IMR-90 (cell line): ENCODE data around the gene NRP2. TPM values are rescaled to one million over a fixed set of nuclear protein-coding genes. Genes with fewer than 3 reads are reported as not detected.

Experiments
- ATAC-seq: fragments of 200-7000 bp; cut with Tn5 transposase; 2 replicates; pipeline ENCODE4 v1.9.1; 2020; ENCODE audit warnings: low read depth, mild to moderate bottlenecking, moderate library complexity
- BruUV-seq: library from RNA; stranded (reverse); fragments of 400-500 nt; replicated peaks from 2 replicates; lab custom pipeline; 2021; lab: Mats Ljungman, UMichigan
- CTCF ChIA-PET: fragments of 300-600 bp; formaldehyde crosslinking; extraction: SDS; loops from one replicate; lab custom pipeline; 2021; ENCODE audit warnings: antibody characterized with exemption; lab: Yijun Ruan, JAX
- POLR2A ChIA-PET: fragments of 300-600 bp; sonication (Branson Sonifier 250); formaldehyde crosslinking; loops from one replicate; lab custom pipeline; 2022; ENCODE audit warnings: antibody characterized with exemption; ENCODE audit not compliant: unreplicated experiment; lab: Charles Lee
- DNase-seq: peaks from one replicate; pipeline ENCODE4 v3.0.0; 2013
- H2AFZ ChIP-seq: replicated peaks from 2 replicates; pipeline ENCODE3; 2013; ENCODE audit warnings: low read length, mild to moderate bottlenecking; ENCODE audit not compliant: poor library complexity
- H2AK5ac ChIP-seq: 2 replicates; pipeline ENCODE4 v1.6.1; 2013; ENCODE audit warnings: low read depth, low read length, inconsistent platforms
- H2AK9ac ChIP-seq: replicated peaks from 2 replicates; pipeline ENCODE3; 2013; ENCODE audit warnings: mild to moderate bottlenecking, low read depth, low read length, moderate library complexity; ENCODE audit not compliant: poor library complexity
- H2BK120ac ChIP-seq: 2 replicates; pipeline ENCODE4 v1.6.1; 2013; ENCODE audit warnings: low read depth, low read length, inconsistent platforms
- H2BK15ac ChIP-seq: 3 replicates; pipeline ENCODE4 v1.6.1; 2013; ENCODE audit warnings: low read depth, low read length, inconsistent platforms
- H2BK20ac ChIP-seq: 2 replicates; pipeline ENCODE4 v1.6.1; 2013; ENCODE audit warnings: low read depth, mild to moderate bottlenecking, inconsistent platforms, low read length, moderate library complexity
- H2BK5ac ChIP-seq: 2 replicates; pipeline ENCODE4 v1.6.1; 2013; ENCODE audit warnings: mild to moderate bottlenecking, low read depth, low read length, inconsistent platforms; ENCODE audit not compliant: poor library complexity, severe bottlenecking
- H3K14ac ChIP-seq: replicated peaks from 2 replicates; pipeline ENCODE4 v1.6.1; 2013; ENCODE audit warnings: low read depth, low read length, inconsistent platforms
- H3K18ac ChIP-seq: 2 replicates; pipeline ENCODE4 v1.6.1; 2013; ENCODE audit warnings: low read depth, low read length, control low read depth
- H3K23ac ChIP-seq: 2 replicates; pipeline ENCODE4 v1.6.1; 2013; ENCODE audit warnings: low read depth, low read length, inconsistent platforms
- H3K27ac ChIP-seq: 2 replicates; pipeline ENCODE4 v1.5.1; 2013; ENCODE audit warnings: mild to moderate bottlenecking, control low read depth, low read length; ENCODE audit not compliant: insufficient read depth
- H3K27me3 ChIP-seq: 2 replicates; pipeline ENCODE4 v1.6.1; 2013; ENCODE audit warnings: low read length; ENCODE audit not compliant: control insufficient read depth, insufficient read depth
- H3K36me3 ChIP-seq: 2 replicates; pipeline ENCODE4 v1.6.1; 2013; ENCODE audit warnings: low read length, mixed read lengths; ENCODE audit not compliant: control insufficient read depth, insufficient read depth
- H3K4ac ChIP-seq: 2 replicates; pipeline ENCODE4 v1.6.1; 2013; ENCODE audit warnings: low read depth, low read length, inconsistent platforms
- H3K4me1 ChIP-seq: 2 replicates; pipeline ENCODE4 v1.6.1; 2013; ENCODE audit warnings: low read length, mixed read lengths; ENCODE audit not compliant: control insufficient read depth, insufficient read depth
- H3K4me2 ChIP-seq: 2 replicates; pipeline ENCODE4 v1.6.1; 2013; ENCODE audit warnings: low read depth, mild to moderate bottlenecking, control low read depth, low read length, moderate library complexity
- H3K4me3 ChIP-seq: 2 replicates; pipeline ENCODE4 v1.5.1; 2013; ENCODE audit warnings: low read depth, mild to moderate bottlenecking, control low read depth, low read length, moderate library complexity; ENCODE audit not compliant: insufficient read depth
- H3K56ac ChIP-seq: 2 replicates; pipeline ENCODE4 v1.6.1; 2013; ENCODE audit warnings: low read length, inconsistent platforms; ENCODE audit not compliant: insufficient read depth; ENCODE audit errors: extremely low read depth
- H3K79me1 ChIP-seq, 2 experiments: 2 replicates each; pipeline ENCODE4 v1.6.1; 2013; ENCODE audit warnings: low read length in 2 of 2, inconsistent platforms in 1 of 2, low read depth in 1 of 2
- H3K9ac ChIP-seq: 2 replicates; pipeline ENCODE4 v1.6.1; 2013; ENCODE audit warnings: low read depth, low read length, control low read depth
- H3K9me1 ChIP-seq: 2 replicates; pipeline ENCODE4 v1.6.1; 2013; ENCODE audit warnings: low read length, inconsistent platforms; ENCODE audit not compliant: insufficient read depth
- H3K9me3 ChIP-seq: 2 replicates; pipeline ENCODE4 v1.6.1; 2013; ENCODE audit warnings: low read length; ENCODE audit not compliant: control insufficient read depth, insufficient read depth
- H4K20me1 ChIP-seq: 2 replicates; pipeline ENCODE4 v1.6.1; 2013; ENCODE audit warnings: low read length, inconsistent platforms; ENCODE audit not compliant: insufficient read depth
- H4K5ac ChIP-seq: 2 replicates; pipeline ENCODE4 v1.6.1; 2013; ENCODE audit warnings: mild to moderate bottlenecking, low read depth, low read length, control low read depth
- H4K8ac ChIP-seq, 2 experiments: 2 replicates each; pipeline ENCODE4 v1.6.1; 2013; ENCODE audit warnings: low read depth in 2 of 2, low read length in 2 of 2, control low read depth in 1 of 2, inconsistent platforms in 1 of 2
- H4K91ac ChIP-seq: 2 replicates; pipeline ENCODE4 v1.6.1; 2013; ENCODE audit warnings: low read depth, low read length, inconsistent platforms; ENCODE audit not compliant: insufficient read depth
- BHLHE40 ChIP-seq: fragments of 150-350 bp; IDR thresholded peaks from 2 replicates; pipeline ENCODE4 v1.6.1; 2016; ENCODE audit warnings: mild to moderate bottlenecking, low read depth, low read length
- CEBPB ChIP-seq: IDR thresholded peaks from 2 replicates; pipeline ENCODE4 v1.6.1; 2012; ENCODE audit warnings: low read depth, low read length, improper control_type of control experiment
- CHD1 ChIP-seq: IDR thresholded peaks from 2 replicates; pipeline ENCODE4 v1.6.1; 2012; ENCODE audit warnings: low read depth, low read length, improper control_type of control experiment
- CTCF ChIP-seq: conservative IDR thresholded peaks from 2 replicates; pipeline ENCODE4 v1.5.1; 2012; ENCODE audit warnings: mild to moderate bottlenecking, low read depth, low read length, improper control_type of control experiment
- FOS ChIP-seq: fragments of 150-350 bp; IDR thresholded peaks from 2 replicates; pipeline ENCODE4 v1.6.1; 2016; ENCODE audit warnings: low read depth, low read length
- MAFK ChIP-seq: IDR thresholded peaks from 2 replicates; pipeline ENCODE4 v1.6.1; 2012; ENCODE audit warnings: low read depth, low read length, improper control_type of control experiment
- MAZ ChIP-seq: IDR thresholded peaks from 2 replicates; pipeline ENCODE4 v1.6.1; 2012; ENCODE audit warnings: low read depth, mild to moderate bottlenecking, low read length, improper control_type of control experiment, moderate library complexity, borderline replicate concordance
- MXI1 ChIP-seq: IDR thresholded peaks from 2 replicates; pipeline ENCODE4 v1.6.1; 2012; ENCODE audit warnings: low read depth, mild to moderate bottlenecking, low read length, moderate library complexity, borderline replicate concordance
- NFE2L2 ChIP-seq: fragments of 150-350 bp; IDR thresholded peaks from 2 replicates; pipeline ENCODE4 v1.6.1; 2016; ENCODE audit warnings: low read depth, mild to moderate bottlenecking, low read length
- POLR2A ChIP-seq: IDR thresholded peaks from 2 replicates; pipeline ENCODE4 v1.6.1; 2012; ENCODE audit warnings: mild to moderate bottlenecking, low read depth, low read length
- RAD21 ChIP-seq: IDR thresholded peaks from 2 replicates; pipeline ENCODE4 v1.6.1; 2012; ENCODE audit warnings: low read length, improper control_type of control experiment
- RCOR1 ChIP-seq: IDR thresholded peaks from 2 replicates; pipeline ENCODE4 v1.6.1; 2012; ENCODE audit warnings: mild to moderate bottlenecking, low read length, improper control_type of control experiment; ENCODE audit not compliant: insufficient replicate concordance
- RFX5 ChIP-seq: IDR thresholded peaks from 2 replicates; pipeline ENCODE4 v1.8.0; 2012; ENCODE audit warnings: low read depth, mild to moderate bottlenecking, low read length, moderate library complexity
- SMC3 ChIP-seq: fragments of 150-350 bp; IDR thresholded peaks from 2 replicates; pipeline ENCODE4 v1.6.1; 2016; ENCODE audit warnings: low read depth, mild to moderate bottlenecking, antibody characterized with exemption, low read length, moderate library complexity
- USF2 ChIP-seq: fragments of 150-350 bp; IDR thresholded peaks from 2 replicates; pipeline ENCODE4 v1.6.1; 2017; ENCODE audit warnings: mild to moderate bottlenecking, antibody characterized with exemption, low read length, low read depth
- WGBS, 2 experiments: methylation state at CpG; one replicate each; pipeline versions ENCODE4 v1.1.5 to v1.1.7; 2013; ENCODE audit warnings: missing lambda C conversion rate in 2 of 2; ENCODE audit not compliant: insufficient read length in 1 of 2; ENCODE audit errors: extremely low coverage in 2 of 2; 5-methylcytosine and 5-hydroxymethylcytosine counted together
- dilution Hi-C: fragments of 300-500 bp; cut with HindIII; formaldehyde crosslinking; loops from one replicate; pipeline ENCODE4 v1.14.3; 2018; ENCODE audit warnings: low sequenced_read_pairs; ENCODE audit not compliant: unreplicated experiment
- in situ Hi-C: fragments of 300-500 bp; cut with MboI; formaldehyde crosslinking; loops from 3 replicates; pipeline ENCODE4 v1.14.3; 2019; ENCODE audit warnings: low sequenced_read_pairs, inconsistent platforms, mixed read lengths
- intact Hi-C: fragments of 100-400 bp; cut with micrococcal nuclease; formaldehyde crosslinking; loops from 2 replicates; pipeline ENCODE4 v1.10.0; 2022
- polyA plus RNA-seq, 3 experiments: library from polyadenylated mRNA; depleted of rRNA; stranded (reverse); fragments of >200 nt; gene quantifications; 2 replicates each; pipeline ENCODE4 v1.2.3, GENCODE V29; 2012; ENCODE audit warnings: low replicate concordance in 1 of 3
- total RNA-seq: library from RNA; depleted of rRNA; stranded (reverse); fragments of >200 nt; gene quantifications from 2 replicates; pipeline ENCODE4 v1.2.3, GENCODE V29; 2012

NRP2 gene
- total and polyA plus RNA-seq, 2 of the 4 experiments (the other 2 are of a cell fraction), result 46.4 to 51.3 TPM

GRCh38 chr2:205696927-205697441, 14.7 kb downstream of the NRP2 start:
- intact Hi-C loops, result no loop called here
- peak overlapping the region; percentile 53 for H3K14ac ChIP-seq
- no TSS peak for BruUV-seq
- H2BK5ac ChIP-seq, result peak overlapping the region; percentile 84
- in situ Hi-C loops, result loop anchor here (25.0 kb wide), 1 partner anchor 1160 kb away; the partner anchor contains the start of gene PARD3B
- peak overlapping the region; percentile 29 for H3K18ac ChIP-seq
- no peak overlapping the region for H3K4me2 ChIP-seq
- peak overlapping the region; percentile 78 for H2BK120ac ChIP-seq
- DNase-seq (peak; percentile 63), ATAC-seq (no peak)
- peaks cover 33 to 56% of the 10 kb centered on the region in 2 experiments for H3K79me1 ChIP-seq
- dilution Hi-C loops, result no loop called here
- H4K5ac ChIP-seq, result peak overlapping the region; percentile 52
- no peak overlapping the region for H3K56ac ChIP-seq
- H3K4me3 ChIP-seq, result no peak overlapping the region
- H4K8ac ChIP-seq, result peak overlapping the region; percentile 66 to 82; a peak in 3 of 4 replicates
- no peak overlapping the region for H2AK9ac ChIP-seq
- peak overlapping the region; percentile 17; the same call in 1 of the 2 replicates for H3K23ac ChIP-seq
- peak overlapping the region; percentile 73 for H4K91ac ChIP-seq
- peak overlapping the region; percentile 18 for H2AK5ac ChIP-seq
- peaks cover 6% of the 10 kb centered on the region for H4K20me1 ChIP-seq
- H3K27me3 ChIP-seq, result no peaks in the 10 kb centered on the region
- H3K27ac ChIP-seq, result peak overlapping the region; percentile 23
- no peak overlapping the region for H2AFZ ChIP-seq
- peaks cover 52% of the 10 kb centered on the region for H3K4me1 ChIP-seq
- H3K9ac ChIP-seq, result no peak overlapping the region
- peaks cover 33% of the 10 kb centered on the region for H3K9me1 ChIP-seq
- H3K9me3 ChIP-seq, result no peaks in the 10 kb centered on the region
- TF ChIP-seq FOS (no peak), POLR2A (no peak), USF2 (no peak), CTCF (no peak), RCOR1 (no peak), MXI1 (no peak), RFX5 (no peak), CEBPB (no peak), CHD1 (no peak), RAD21 (no peak), MAFK (no peak), NFE2L2 (no peak), BHLHE40 (no peak), MAZ (no peak), SMC3 (no peak)
- CTCF ChIA-PET, result interaction anchor here (0.6 kb wide), 1 partner anchor 80 kb away, joined by 4 read pairs; no protein-coding TSS in a partner anchor
- H3K4ac ChIP-seq, result peak overlapping the region; percentile 94
- no CpG with 5 or more reads among the region's 5 CpGs for WGBS, 2 experiments
- peaks cover 13% of the 10 kb centered on the region for H3K36me3 ChIP-seq
- POLR2A ChIA-PET, result no interaction called here
- H2BK15ac ChIP-seq, result peak overlapping the region; percentile 18; the same call in 2 of the 3 replicates
- peak overlapping the region; percentile 76 for H2BK20ac ChIP-seq
